NK-92 (cell line): ENCODE data around the gene SRM.
"Not testable (repeated sequence)": the region's sequence is repeated elsewhere in the genome, so short reads cannot be mapped to it uniquely, and the experiment has no call there.

ENCODE experiments used
- DNase-seq: peaks from one replicate; lab custom pipeline; 2025; ENCODE audit not compliant: unreplicated experiment; lab: John Stamatoyannopoulos, UW

The SRM gene

DNA sequence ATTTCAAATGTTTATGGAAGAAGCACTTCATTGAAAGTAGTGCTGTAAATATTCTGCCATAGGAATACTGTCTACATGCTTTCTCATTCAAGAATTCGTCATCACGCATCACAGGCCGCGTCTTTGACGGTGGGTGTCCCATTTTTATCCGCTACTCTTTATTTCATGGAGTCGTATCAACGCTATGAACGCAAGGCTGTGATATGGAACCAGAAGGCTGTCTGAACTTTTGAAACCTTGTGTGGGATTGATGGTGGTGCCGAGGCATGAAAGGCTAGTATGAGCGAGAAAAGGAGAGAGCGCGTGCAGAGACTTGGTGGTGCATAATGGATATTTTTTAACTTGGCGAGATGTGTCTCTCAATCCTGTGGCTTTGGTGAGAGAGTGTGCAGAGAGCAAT is 36.6 kb downstream of the SRM start:
- no peak for DNase-seq

DNA sequence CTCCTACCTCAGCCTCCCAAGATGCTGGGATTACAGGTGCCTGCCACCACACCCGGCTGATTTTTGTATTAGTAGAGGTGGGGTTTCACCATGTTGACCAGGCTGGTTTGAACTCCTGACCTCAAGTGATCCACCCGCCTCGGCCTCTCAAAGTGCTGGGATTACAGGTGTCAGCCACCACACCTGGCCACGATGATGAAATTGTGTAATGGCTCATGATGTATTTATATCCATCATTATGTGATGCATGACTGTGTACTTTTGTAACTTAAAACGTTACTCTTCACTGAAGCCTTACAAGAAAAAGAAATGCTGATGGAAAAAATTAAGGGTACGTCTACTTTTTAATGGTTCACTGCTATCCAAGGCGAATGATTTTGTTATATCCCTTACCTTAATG is 39.8 kb downstream of the SRM start:
- DNase-seq = no peak

DNA sequence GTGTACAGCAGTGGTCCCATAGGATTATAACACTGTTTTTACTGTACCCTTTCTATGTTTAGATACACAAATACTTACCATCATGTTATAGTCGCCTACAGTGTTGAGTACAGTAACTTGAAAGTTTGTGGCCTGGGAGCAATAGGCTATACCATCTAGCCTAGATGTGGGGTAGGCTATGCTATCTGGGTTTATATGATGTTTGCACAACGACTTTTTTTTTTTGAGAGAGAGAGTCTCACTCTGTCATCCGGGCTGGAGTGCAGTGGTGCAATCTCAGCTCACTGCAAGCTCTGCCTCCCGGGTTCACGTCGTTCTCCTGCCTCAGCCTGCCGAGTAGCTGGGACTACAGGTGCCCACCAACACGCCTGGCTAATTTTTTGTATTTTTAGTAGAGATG is 40.5 kb downstream of the SRM start:
- DNase-seq = not testable (repeated sequence)

DNA sequence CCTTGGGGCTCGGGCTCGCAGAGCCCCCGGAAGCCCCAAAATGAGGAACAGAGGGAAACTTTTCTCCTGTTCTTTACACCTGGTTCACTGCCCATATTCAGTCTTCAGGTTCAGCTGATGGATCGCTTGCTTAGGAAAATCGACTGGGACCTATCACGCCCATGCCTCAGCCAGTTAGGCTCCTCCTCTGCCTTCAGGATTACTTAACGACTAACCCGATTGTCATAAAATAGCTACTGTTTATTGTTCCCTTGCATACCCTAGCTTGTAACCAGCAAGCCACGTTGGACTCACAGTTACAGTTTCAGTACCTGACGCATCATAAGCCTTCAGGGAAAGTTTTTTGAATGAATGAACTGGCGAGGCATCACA is 46.7 kb downstream of the SRM start:
- DNase-seq = no peak

DNA sequence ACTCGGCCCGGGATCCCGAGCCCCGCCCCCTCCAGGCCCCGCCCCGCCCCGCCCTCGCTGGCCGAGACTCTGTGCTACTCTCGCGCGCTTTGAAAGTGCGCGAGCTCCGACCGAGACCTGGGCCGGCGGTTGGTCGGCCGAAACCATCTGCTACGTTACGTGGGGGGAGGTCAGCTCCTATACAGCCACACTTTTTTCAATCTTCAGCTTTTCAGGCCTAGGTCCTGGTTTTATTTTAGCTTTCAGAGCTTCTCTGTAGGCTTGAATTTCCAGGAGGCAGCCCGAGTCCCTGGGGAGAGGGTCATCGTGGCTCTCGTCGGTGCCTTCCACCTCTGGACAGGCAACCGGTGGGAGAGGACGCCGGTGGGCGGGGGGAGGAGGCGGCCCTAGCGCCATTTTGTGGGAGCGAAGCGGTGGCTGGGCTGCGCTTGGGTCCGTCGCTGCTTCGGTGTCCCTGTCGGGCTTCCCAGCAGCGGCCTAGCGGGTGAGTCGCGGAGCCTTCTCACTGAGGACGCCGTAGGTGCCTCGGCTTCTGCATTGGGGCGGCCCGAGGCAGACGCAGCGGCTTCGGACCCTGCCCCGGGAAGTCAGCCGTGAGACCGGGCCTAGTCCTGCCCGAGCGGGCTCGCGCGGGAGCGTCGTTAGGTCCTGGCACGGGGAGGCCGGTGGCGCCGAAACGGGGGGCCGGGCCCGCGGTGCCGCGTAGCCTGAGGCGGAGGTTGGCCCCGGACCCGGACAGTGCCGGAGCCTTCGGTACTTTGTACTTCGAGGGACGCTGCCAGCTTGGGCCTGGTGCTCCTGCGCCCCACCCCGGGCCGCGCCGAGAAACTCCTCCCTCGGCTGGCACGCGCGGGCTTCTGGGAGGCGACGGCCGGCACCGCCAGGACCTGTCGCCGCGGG is 47.3 kb downstream of the SRM start, which contains the start of gene TARDBP:
Gene TARDBP (plus strand): TSS at position 395 of the 900 bp plus-strand sequence. CDS start 1,074 bp downstream, outside the sequence.
- DNase-seq = peak; percentile 49
